GM19467 (cell line): ENCODE data around the gene GPX6.
"Not testable (repeated sequence)": the region's sequence is repeated elsewhere in the genome, so short reads cannot be mapped to it uniquely, and the experiment has no call there.

ENCODE experiments used
- ATAC-seq: cut with Tn5 transposase; IDR thresholded peaks from one replicate; pipeline ENCODE4 v1.9.1; 2021; ENCODE audit warnings: mild to moderate bottlenecking, moderate library complexity; ENCODE audit not compliant: unreplicated experiment

The GPX6 gene

GRCh38 chr6:28515676-28516075 is at the start of gene GPX6:
GPX6 (minus strand) TSS chr6:28515793; CDS start chr6:28515743, 50 bp downstream.
- ATAC-seq, result no peak

- ATAC-seq, result no peak
Observed at GRCh38 chr6:28563430-28564095, 48.0 kb upstream of the GPX6 start.

GRCh38 chr6:28558629-28559028 is 43.0 kb upstream of the GPX6 start:
- no peak for ATAC-seq

GRCh38 chr6:28555136-28555535 is 39.5 kb upstream of the GPX6 start:
- no peak for ATAC-seq

- no peak for ATAC-seq
Observed at GRCh38 chr6:28553986-28554881, 38.6 kb upstream of the GPX6 start.

- ATAC-seq, result no peak
Observed at GRCh38 chr6:28553384-28553985, 37.9 kb upstream of the GPX6 start.

- ATAC-seq, result no peak
Observed at GRCh38 chr6:28551891-28552666, 36.5 kb upstream of the GPX6 start.

GRCh38 chr6:28547003-28547402 is 31.4 kb upstream of the GPX6 start:
- not testable (repeated sequence) for ATAC-seq

GRCh38 chr6:28545955-28546354 is 30.4 kb upstream of the GPX6 start:
- no peak for ATAC-seq

- no peak for ATAC-seq
Observed at GRCh38 chr6:28543651-28544610, 28.3 kb upstream of the GPX6 start.

- ATAC-seq, result no peak
Observed at GRCh38 chr6:28542440-28543296, 27.1 kb upstream of the GPX6 start.

GRCh38 chr6:28541996-28542395 is 26.4 kb upstream of the GPX6 start:
- no peak for ATAC-seq

GRCh38 chr6:28537509-28538140 is 22.0 kb upstream of the GPX6 start:
- no peak for ATAC-seq

- no peak for ATAC-seq
Observed at GRCh38 chr6:28537065-28537464, 21.5 kb upstream of the GPX6 start.

GRCh38 chr6:28534875-28535274 is 19.3 kb upstream of the GPX6 start:
- ATAC-seq, result no peak

- no peak for ATAC-seq
Observed at GRCh38 chr6:28534306-28534705, 18.7 kb upstream of the GPX6 start.

GRCh38 chr6:28531479-28532128 is 16.0 kb upstream of the GPX6 start:
- no peak for ATAC-seq

- ATAC-seq, result no peak
Observed at GRCh38 chr6:28530777-28531176, 15.2 kb upstream of the GPX6 start.
